H1 (cell line): ENCODE data around the gene KAT8. TPM values are rescaled to one million over a fixed set of nuclear protein-coding genes. Genes with fewer than 3 reads are reported as not detected.

Source experiments
- CTCF ChIA-PET: fragments of 300-600 bp; sonication (Branson Sonifier 250); formaldehyde crosslinking; loops from one replicate; lab custom pipeline; 2021; ENCODE audit not compliant: partially characterized antibody; lab: Charles Lee
- POLR2A ChIA-PET: fragments of 300-600 bp; sonication (Branson Sonifier 250); formaldehyde crosslinking; loops from one replicate; lab custom pipeline; 2021; ENCODE audit warnings: inconsistent platforms; ENCODE audit not compliant: partially characterized antibody; lab: Charles Lee
- DNase-seq, 2 experiments: peaks; one replicate each; pipeline versions ENCODE4 v3.0.0 to v3.0.0-alpha.2; 2010 to 2022; ENCODE audit warnings: low spot score in 2 of 2, low read depth in 1 of 2, mixed read lengths in 1 of 2
- FAIRE-seq: peaks from 2 replicates; lab custom pipeline; 2011; peaks lifted over from hg19 to GRCh38; lab: Jason Lieb, UNC
- H2AFZ ChIP-seq: 2 replicates; pipeline ENCODE4 v1.8.1; 2012; ENCODE audit warnings: low read length, inconsistent platforms
- H2AK5ac ChIP-seq: 2 replicates; pipeline ENCODE4 v1.6.1; 2013; ENCODE audit warnings: low read depth, low read length
- H2BK120ac ChIP-seq: replicated peaks from 2 replicates; pipeline ENCODE3; 2013; ENCODE audit warnings: low read depth, low read length, inconsistent platforms
- H2BK12ac ChIP-seq: 2 replicates; pipeline ENCODE4 v1.6.1; 2013; ENCODE audit warnings: low read depth, low read length
- H2BK15ac ChIP-seq: 2 replicates; pipeline ENCODE4 v1.6.1; 2013; ENCODE audit warnings: low read length
- H2BK20ac ChIP-seq: 2 replicates; pipeline ENCODE4 v1.6.1; 2013; ENCODE audit warnings: low read length
- H2BK5ac ChIP-seq: 2 replicates; pipeline ENCODE4 v1.6.1; 2013; ENCODE audit warnings: low read depth, low read length
- H3K14ac ChIP-seq: 2 replicates; pipeline ENCODE4 v1.6.1; 2013; ENCODE audit warnings: inconsistent platforms; ENCODE audit not compliant: insufficient read length
- H3K18ac ChIP-seq: 2 replicates; pipeline ENCODE4 v1.6.1; 2013; ENCODE audit warnings: low read length; ENCODE audit errors: extremely low read depth
- H3K23ac ChIP-seq: 2 replicates; pipeline ENCODE4 v1.6.1; 2013; ENCODE audit warnings: inconsistent platforms; ENCODE audit not compliant: insufficient read length
- H3K23me2 ChIP-seq: 2 replicates; pipeline ENCODE4 v1.6.1; 2013; ENCODE audit warnings: low read depth, low read length
- H3K27ac ChIP-seq: 2 replicates; pipeline ENCODE4 v1.6.1; 2011; ENCODE audit warnings: low read depth, low read length, inconsistent platforms
- H3K27me3 ChIP-seq, 4 experiments: replicated peaks in 1 of 4; 1 replicate in 1 of 4; 2 replicates in 3 of 4; pipeline versions ENCODE4 v1.6.1 to v1.8.1; 2011 to 2013; ENCODE audit warnings: low read length in 3 of 4, mild to moderate bottlenecking in 3 of 4, inconsistent platforms in 2 of 4, mixed read lengths in 2 of 4, moderate library complexity in 1 of 4; ENCODE audit not compliant: control insufficient read depth in 3 of 4, insufficient read depth in 3 of 4; ENCODE audit errors: extremely low read depth in 1 of 4
- H3K36me3 ChIP-seq, 4 experiments: 2 replicates each; pipeline versions ENCODE4 v1.6.1 to v1.8.1; 2011 to 2013; ENCODE audit warnings: mild to moderate bottlenecking in 4 of 4, low read length in 3 of 4, moderate library complexity in 2 of 4, control low read depth in 1 of 4, inconsistent platforms in 1 of 4; ENCODE audit not compliant: insufficient read depth in 4 of 4, control insufficient read depth in 2 of 4
- H3K4ac ChIP-seq: replicated peaks from 2 replicates; pipeline ENCODE3; 2013; ENCODE audit warnings: low read length, low read depth, mixed read lengths, inconsistent platforms; ENCODE audit not compliant: insufficient read length
- H3K4me1 ChIP-seq, 4 experiments: replicated peaks in 1 of 4; 1 replicate in 1 of 4; 2 replicates in 3 of 4; pipeline versions ENCODE4 v1.6.1 to v1.8.1; 2011 to 2013; ENCODE audit warnings: low read length in 3 of 4, inconsistent platforms in 2 of 4, mixed read lengths in 1 of 4; ENCODE audit not compliant: insufficient read depth in 4 of 4, control insufficient read depth in 3 of 4
- H3K4me2 ChIP-seq, 2 experiments: 2 replicates each; pipeline versions ENCODE4 v1.6.1 to v1.8.1; 2011 to 2013; ENCODE audit warnings: low read depth in 2 of 2, low read length in 2 of 2, control low read depth in 1 of 2, inconsistent platforms in 1 of 2, mild to moderate bottlenecking in 1 of 2; ENCODE audit not compliant: insufficient read depth in 1 of 2
- H3K4me3 ChIP-seq, 4 experiments: fragments of 200-600, 300-600 bp in 1 of 4; sonication (generic), shearing (Covaris generic), sonication (Bioruptor Twin) in 1 of 4; 2 replicates each; pipeline versions ENCODE4 v1.5.1 to v1.8.1; 2011 to 2016; ENCODE audit warnings: low read length in 4 of 4, low read depth in 3 of 4, control low read depth in 2 of 4, inconsistent platforms in 2 of 4, mild to moderate bottlenecking in 2 of 4, mixed read lengths in 1 of 4, moderate library complexity in 1 of 4; ENCODE audit not compliant: insufficient read depth in 2 of 4; ENCODE audit errors: extremely low read depth in 1 of 4
- H3K56ac ChIP-seq: replicated peaks from 2 replicates; pipeline ENCODE3; 2013; ENCODE audit warnings: low read depth, mild to moderate bottlenecking, mixed read lengths, low read length, inconsistent platforms; ENCODE audit not compliant: insufficient read length
- H3K79me1 ChIP-seq: 2 replicates; pipeline ENCODE4 v1.6.1; 2013; ENCODE audit warnings: low read depth, low read length, control low read depth
- H3K79me2 ChIP-seq, 2 experiments: 2 replicates each; pipeline versions ENCODE4 v1.6.1 to v1.8.1; 2012 to 2013; ENCODE audit warnings: low read length in 2 of 2, mild to moderate bottlenecking in 2 of 2, inconsistent platforms in 1 of 2; ENCODE audit not compliant: insufficient read depth in 2 of 2, control insufficient read depth in 1 of 2
- H3K9ac ChIP-seq, 4 experiments: replicated peaks in 1 of 4; 1 replicate in 1 of 4; 2 replicates in 3 of 4; pipeline versions ENCODE4 v1.6.1 to v1.8.1; 2011 to 2013; ENCODE audit warnings: low read depth in 3 of 4, low read length in 3 of 4, control low read depth in 2 of 4, mild to moderate bottlenecking in 2 of 4, moderate library complexity in 2 of 4, inconsistent platforms in 1 of 4; ENCODE audit errors: extremely low read depth in 1 of 4
- H3K9me3 ChIP-seq, 2 experiments: 2 replicates each; pipeline versions ENCODE4 v1.6.1 to v1.8.1; 2012 to 2013; ENCODE audit warnings: mild to moderate bottlenecking in 2 of 2, moderate library complexity in 2 of 2, control low read depth in 1 of 2, inconsistent platforms in 1 of 2, low read depth in 1 of 2, low read length in 1 of 2, mixed read lengths in 1 of 2; ENCODE audit not compliant: insufficient read depth in 2 of 2
- H4K20me1 ChIP-seq, 2 experiments: replicated peaks in 1 of 2; 2 replicates each; pipeline versions ENCODE3 to v1.8.1; 2011 to 2013; ENCODE audit warnings: inconsistent platforms in 2 of 2, low read length in 2 of 2, mild to moderate bottlenecking in 1 of 2; ENCODE audit not compliant: insufficient read depth in 2 of 2, control insufficient read depth in 1 of 2
- H4K5ac ChIP-seq: 2 replicates; pipeline ENCODE4 v1.6.1; 2013; ENCODE audit warnings: low read length, low read depth, mixed read lengths, inconsistent platforms; ENCODE audit not compliant: insufficient read length
- H4K8ac ChIP-seq: 2 replicates; pipeline ENCODE4 v1.8.0; 2013; ENCODE audit warnings: mild to moderate bottlenecking, moderate library complexity, low read length, inconsistent platforms; ENCODE audit not compliant: insufficient read depth; ENCODE audit errors: extremely low read depth
- H4K91ac ChIP-seq: replicated peaks from 2 replicates; pipeline ENCODE3; 2013; ENCODE audit warnings: low read length, mixed read lengths, inconsistent platforms; ENCODE audit not compliant: insufficient read length
- CTBP2 ChIP-seq: IDR thresholded peaks from 2 replicates; pipeline ENCODE4 v1.7.0; 2011; ENCODE audit warnings: borderline replicate concordance, mild to moderate bottlenecking, moderate library complexity, mixed read lengths, low read length; ENCODE audit not compliant: insufficient read depth, insufficient read length
- RAD21 ChIP-seq, 2 experiments: IDR thresholded peaks in 1 of 2; conservative IDR thresholded peaks in 1 of 2; 2 replicates each; pipeline ENCODE4 v1.6.1; 2011; ENCODE audit warnings: low read depth in 2 of 2, low read length in 2 of 2, improper control_type of control experiment in 1 of 2, inconsistent platforms in 1 of 2, mild to moderate bottlenecking in 1 of 2, moderate library complexity in 1 of 2
- WGBS, 2 experiments: shearing (Covaris generic) in 1 of 2; methylation state at CpG; one replicate each; pipeline versions ENCODE4 v1.1.6 to v1.1.7; 2013 to 2015; ENCODE audit warnings: low lambda C conversion rate in 2 of 2, mixed read lengths in 2 of 2, inconsistent platforms in 1 of 2, low coverage in 1 of 2, missing lambda C conversion rate in 1 of 2; ENCODE audit not compliant: insufficient replicate concordance in 2 of 2, insufficient coverage in 1 of 2, insufficient read length in 1 of 2; ENCODE audit errors: extremely low coverage in 1 of 2, missing lambda C conversion rate in 1 of 2; 5-methylcytosine and 5-hydroxymethylcytosine counted together
- polyA plus RNA-seq, 7 experiments: library from polyadenylated mRNA; depleted of rRNA in 3 of 7; stranded (reverse) in 5 of 7; unstranded in 2 of 7; fragments of >200 nt in 5 of 7; fragments of 200-250 nt in 2 of 7; gene quantifications; 1 replicate in 5 of 7; 2 replicates in 1 of 7; 4 replicates in 1 of 7; pipeline versions ENCODE4 v1.2.1 to v1.2.3, GENCODE V29; 2011 to 2013; ENCODE audit warnings: missing spikeins in 2 of 7, mixed read lengths in 2 of 7
- total RNA-seq: library from RNA; stranded (reverse); fragmentation: NEBNext Ultra II Directional; extraction: Animal tissue kit (Norgen Biotek cat#: 25700); gene quantifications from 2 replicates; pipeline ENCODE4 v1.2.1, GENCODE V29; 2021

Gene KAT8
- total and polyA plus RNA-seq, 2 of the 8 experiments (the other 6 are each of a cell fraction or from before 2014, with no cell fraction given), result 52.6 to 61.6 TPM

- no peak overlapping the region for H4K5ac ChIP-seq
- H2BK120ac ChIP-seq, result no peak overlapping the region
- no peak overlapping the region for H2BK12ac ChIP-seq
- peaks cover 10% of the 10 kb centered on the region for H3K23me2 ChIP-seq
- DNase-seq (peak in 1 of 2 experiments; percentile 61), FAIRE-seq (no peak)
- no peak overlapping the region for H2BK20ac ChIP-seq
- H3K79me1 ChIP-seq, result peaks cover 10% of the 10 kb centered on the region
- H3K18ac ChIP-seq, result no peak overlapping the region
- peaks cover 0 to 15% (median 4%) of the 10 kb centered on the region in 4 experiments; a peak in 5 of 8 replicates for H3K36me3 ChIP-seq
- H3K4me2 ChIP-seq, result peak overlapping the region; percentile 85 to 91
- H3K14ac ChIP-seq, result no peak overlapping the region
- H3K23ac ChIP-seq, result no peak overlapping the region
- peak overlapping the region in 1 of 4 experiments; percentile 60; a peak in 3 of 7 replicates for H3K9ac ChIP-seq
- H3K27ac ChIP-seq, result no peak overlapping the region
- no peak for TF ChIP-seq CTBP2
- TF ChIP-seq RAD21 (IDR thresholded peaks at IDR 0.05 in 1 of 2, conservative IDR thresholded peaks at IDR 0.05 in 1 of 2; ENCODE audit: low read depth in 2 of 2, low read length in 2 of 2), result 0 out of 4 replicates have a peak, but pooled peaks of 1 of the 2 experiments have one; percentile 1
- peaks cover 0 to 9% (median 3%) of the 10 kb centered on the region in 4 experiments; a peak in 4 of 7 replicates for H3K4me1 ChIP-seq
- H3K79me2 ChIP-seq, result peaks cover 0 to 7% of the 10 kb centered on the region in 2 experiments; a peak in 1 of 4 replicates
- whole genome bisulfite sequencing, 2 experiments, result 44% methylated on average over 12 of the region's 17 CpGs; no CpG with 5 or more reads in 1 of the 2 experiments
- no peak overlapping the region for H2AK5ac ChIP-seq
- no peak overlapping the region; the same call in 1 of the 2 replicates for H4K8ac ChIP-seq
- CTCF ChIA-PET, result interaction anchor here (0.8 to 2.3 kb wide), 8 partner anchors 8 to 108 kb away, joined by 3 to 10 read pairs (median 4); partner anchors contain the start of gene HSD3B7
- H4K91ac ChIP-seq, result no peak overlapping the region
- 0 out of 2 replicates have a peak overlapping the region, but pooled peaks have one; percentile 29 for H2BK15ac ChIP-seq
- POLR2A ChIA-PET, result interaction anchor here (0.6 to 4.2 kb wide), 11 partner anchors 9 to 124 kb away, joined by 3 to 26 read pairs (median 5); partner anchors contain the start of genes FUS, KAT8, ZNF646 and ZNF668
- H2AFZ ChIP-seq, result no peak overlapping the region
- no peak overlapping the region for H2BK5ac ChIP-seq
- H3K27me3 ChIP-seq, result no peaks in the 10 kb centered on the region
- H3K4ac ChIP-seq, result no peak overlapping the region
- H3K9me3 ChIP-seq, result no peaks in the 10 kb centered on the region
- peak overlapping the region; percentile 50 to 96 (median 74); a peak in 7 of 8 replicates for H3K4me3 ChIP-seq
- H3K56ac ChIP-seq, result no peak overlapping the region
- H4K20me1 ChIP-seq, result peaks cover 8 to 20% of the 10 kb centered on the region in 2 experiments
Measured at GRCh38 chr16:31093132-31093703, 24.2 kb upstream of the KAT8 start.
